CD4-positive, alpha-beta memory T cell (primary cell): ENCODE results near the gene ADAMTSL3. TPM values are rescaled to one million over a fixed set of nuclear protein-coding genes. Genes with fewer than 3 reads are reported as not detected.

Experiments used
- CTCF ChIA-PET: fragments of 350-600 bp; sonication (Branson Sonifier 250); formaldehyde crosslinking; loops from one replicate; lab custom pipeline; 2021; ENCODE audit warnings: inconsistent platforms; ENCODE audit not compliant: partially characterized antibody; lab: Charles Lee
- POLR2A ChIA-PET: fragments of 350-600 bp; sonication (Branson Sonifier 250); formaldehyde crosslinking; loops from one replicate; lab custom pipeline; 2021; ENCODE audit not compliant: partially characterized antibody; lab: Charles Lee
- DNase-seq, 5 donors: peaks; one replicate each; pipeline versions ENCODE4 v3.0.0 to v3.0.0-alpha.2; 2020 to 2022; ENCODE audit warnings: mixed read lengths in 1 of 5
- H3K27ac ChIP-seq: one replicate; pipeline ENCODE4 v1.7.0; 2013; ENCODE audit warnings: low read depth, low read length
- H3K27me3 ChIP-seq: 2 replicates; pipeline ENCODE4 v1.7.0; 2013; ENCODE audit warnings: mild to moderate bottlenecking, low read length, moderate library complexity; ENCODE audit not compliant: insufficient read depth
- H3K36me3 ChIP-seq: 2 replicates; pipeline ENCODE4 v1.7.0; 2013; ENCODE audit warnings: mild to moderate bottlenecking, low read length, moderate library complexity; ENCODE audit not compliant: insufficient read depth
- H3K4me1 ChIP-seq: 2 replicates; pipeline ENCODE4 v1.7.0; 2013; ENCODE audit warnings: mild to moderate bottlenecking, low read length, moderate library complexity; ENCODE audit not compliant: insufficient read depth
- H3K4me3 ChIP-seq, 2 donors: one replicate each; pipeline ENCODE4 v1.7.0; 2013; ENCODE audit warnings: low read length in 2 of 2, mild to moderate bottlenecking in 1 of 2
- H3K9me3 ChIP-seq, 2 donors: one replicate each; pipeline ENCODE4 v1.7.0; 2013; ENCODE audit warnings: low read length in 2 of 2, control low read depth in 1 of 2; ENCODE audit not compliant: control insufficient read depth in 1 of 2
- H3K27ac Mint-ChIP-seq, 7 donors: one replicate each; pipeline ENCODE4 v1.8.0; 2020 to 2021; ENCODE audit warnings: mixed read lengths in 7 of 7, mild to moderate bottlenecking in 6 of 7, inconsistent platforms in 3 of 7, moderate library complexity in 3 of 7
- H3K27me3 Mint-ChIP-seq, 2 donors: one replicate each; pipeline ENCODE4 v1.8.0; 2020 to 2021; ENCODE audit warnings: mixed read lengths in 2 of 2
- H3K36me3 Mint-ChIP-seq, 2 donors: one replicate each; pipeline ENCODE4 v1.8.0; 2020 to 2021; ENCODE audit warnings: mixed read lengths in 2 of 2, inconsistent platforms in 1 of 2, mild to moderate bottlenecking in 1 of 2
- H3K4me1 Mint-ChIP-seq, 4 donors: one replicate each; pipeline ENCODE4 v1.8.0; 2020 to 2021; ENCODE audit warnings: mixed read lengths in 4 of 4, mild to moderate bottlenecking in 1 of 4
- H3K4me3 Mint-ChIP-seq, 8 donors: one replicate each; pipeline ENCODE4 v1.8.0; 2020 to 2021; ENCODE audit warnings: mixed read lengths in 8 of 8, mild to moderate bottlenecking in 7 of 8, moderate library complexity in 6 of 8, inconsistent platforms in 3 of 8
- H3K9me3 Mint-ChIP-seq, 8 donors: one replicate each; pipeline ENCODE4 v1.8.0; 2020 to 2021; ENCODE audit warnings: mixed read lengths in 8 of 8, mild to moderate bottlenecking in 5 of 8, inconsistent platforms in 3 of 8, moderate library complexity in 1 of 8
- intact Hi-C: fragments of 100-400 bp; cut with micrococcal nuclease; formaldehyde crosslinking; loops from one replicate; pipeline ENCODE4 v1.15.1; 2023
- polyA plus RNA-seq, 2 donors: library from polyadenylated mRNA; unstranded; fragments of 300-500 nt; fragmentation: Illumina TruSeq; gene quantifications; one replicate each; pipeline ENCODE4 v1.2.3, GENCODE V29; 2021
- total RNA-seq, 2 experiments: library from RNA; stranded (reverse); gene quantifications; one replicate each; pipeline ENCODE4 v1.2.3, GENCODE V29; 2021

ADAMTSL3 gene
- total and polyA plus RNA-seq, 4 experiments from 2014 or later: not detected

DNA sequence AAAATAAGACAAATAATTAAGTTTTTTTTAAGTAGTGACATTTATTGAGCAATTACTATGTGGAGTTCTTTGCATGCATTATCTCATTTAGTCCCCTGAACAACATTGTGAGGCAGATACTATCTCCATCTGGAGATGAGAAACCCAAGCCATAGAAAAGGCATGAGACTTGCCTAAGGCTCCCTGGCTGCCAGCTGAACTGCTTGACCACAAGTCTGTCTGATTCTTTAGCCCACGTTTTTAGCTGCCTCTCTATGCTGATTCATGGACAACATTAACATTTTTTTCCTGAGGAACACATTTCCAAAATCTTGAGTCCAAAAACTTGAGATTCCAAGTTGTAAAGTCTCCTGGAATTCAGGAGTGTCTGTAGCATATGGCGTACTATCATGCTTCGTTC lies 318.1 kb downstream of the ADAMTSL3 start:
- Mint-ChIP-seq H3K4me1 (no peaks in the 10 kb centered on the region), H3K9me3 (peaks cover 3 to 15% (median 9%) of the 10 kb centered on the region in 8 donors), H3K36me3 (no peaks in the 10 kb centered on the region), H3K27ac (no peak overlapping the region), H3K27me3 (peaks cover 0 to 12% of the 10 kb centered on the region in 2 donors), H3K4me3 (no peak overlapping the region)
- intact Hi-C loops: no loop called here
- H3K36me3 ChIP-seq: no peaks in the 10 kb centered on the region
- POLR2A ChIA-PET: no interaction called here
- no peak overlapping the region for H3K4me3 ChIP-seq
- CTCF ChIA-PET: no interaction called here
- no peaks in the 10 kb centered on the region for H3K27me3 ChIP-seq
- no peaks in the 10 kb centered on the region for H3K4me1 ChIP-seq
- no peak for DNase-seq
- H3K9me3 ChIP-seq: no peaks in the 10 kb centered on the region
- no peak overlapping the region for H3K27ac ChIP-seq

DNA sequence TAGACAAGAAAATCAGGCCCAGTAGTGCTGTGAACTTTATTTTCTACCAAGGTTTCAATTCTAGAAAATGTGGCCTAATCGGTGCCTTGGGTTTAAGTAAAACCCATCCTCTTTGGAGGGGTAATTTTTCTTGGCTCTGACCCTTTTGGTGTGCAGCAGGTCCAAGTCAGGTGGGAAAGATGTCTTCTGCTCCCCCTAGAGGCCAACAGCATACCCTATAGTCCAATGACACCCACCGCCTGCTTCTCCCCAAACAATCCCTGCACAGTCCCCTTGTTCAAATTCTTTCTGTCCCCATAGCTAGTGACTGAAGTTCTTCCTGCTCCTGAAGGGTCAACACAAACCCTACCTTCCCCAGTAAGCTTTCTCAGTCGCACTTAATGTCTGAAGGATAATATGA lies 319.9 kb downstream of the ADAMTSL3 start:
- Histone ChIP-seq H3K27ac (no peak overlapping the region), H3K4me1 (no peaks in the 10 kb centered on the region), H3K9me3 (no peaks in the 10 kb centered on the region), H3K4me3 (no peak overlapping the region), H3K36me3 (no peaks in the 10 kb centered on the region), H3K27me3 (no peaks in the 10 kb centered on the region)
- Mint-ChIP-seq H3K4me1 (no peaks in the 10 kb centered on the region), H3K36me3 (no peaks in the 10 kb centered on the region), H3K9me3 (peaks cover 0 to 9% (median 3%) of the 10 kb centered on the region in 8 donors), H3K27me3 (peaks cover 0 to 12% of the 10 kb centered on the region in 2 donors), H3K27ac (no peak overlapping the region), H3K4me3 (no peak overlapping the region)
- no peak for DNase-seq
- POLR2A ChIA-PET: no interaction called here
- CTCF ChIA-PET: no interaction called here
- intact Hi-C loops: no loop called here

DNA sequence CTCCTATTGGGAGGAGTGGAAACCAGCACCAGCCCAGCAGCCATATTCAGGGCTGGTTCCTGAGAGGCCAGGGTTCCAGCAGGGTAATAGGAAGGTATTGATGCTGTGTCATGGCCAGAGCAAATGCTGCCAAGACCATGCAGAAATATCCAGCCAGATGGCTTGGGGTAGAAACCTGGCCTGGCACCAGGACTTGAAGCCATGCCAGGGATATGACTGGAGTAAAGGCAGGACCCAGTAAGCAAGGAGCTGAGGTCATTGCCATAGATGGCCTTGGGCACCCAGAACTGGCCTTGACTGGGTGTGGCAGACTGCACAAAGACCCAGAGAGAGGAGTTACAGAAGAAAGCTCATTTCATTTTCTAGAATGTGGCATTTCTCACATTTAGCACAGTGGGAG lies 324.1 kb downstream of the ADAMTSL3 start:
- no peaks in the 10 kb centered on the region for H3K9me3 ChIP-seq
- H3K4me1 ChIP-seq: no peaks in the 10 kb centered on the region
- H3K4me3 ChIP-seq: no peak overlapping the region
- Mint-ChIP-seq H3K27ac (no peak overlapping the region), H3K4me1 (no peaks in the 10 kb centered on the region), H3K9me3 (peaks cover 0 to 8% (median 4%) of the 10 kb centered on the region in 8 donors), H3K27me3 (peaks cover 0 to 12% of the 10 kb centered on the region in 2 donors), H3K36me3 (no peaks in the 10 kb centered on the region), H3K4me3 (no peak overlapping the region)
- H3K36me3 ChIP-seq: no peaks in the 10 kb centered on the region
- CTCF ChIA-PET: no interaction called here
- no peaks in the 10 kb centered on the region for H3K27me3 ChIP-seq
- no peak overlapping the region for H3K27ac ChIP-seq
- no peak for DNase-seq
- POLR2A ChIA-PET: no interaction called here
- intact Hi-C loops: no loop called here

DNA sequence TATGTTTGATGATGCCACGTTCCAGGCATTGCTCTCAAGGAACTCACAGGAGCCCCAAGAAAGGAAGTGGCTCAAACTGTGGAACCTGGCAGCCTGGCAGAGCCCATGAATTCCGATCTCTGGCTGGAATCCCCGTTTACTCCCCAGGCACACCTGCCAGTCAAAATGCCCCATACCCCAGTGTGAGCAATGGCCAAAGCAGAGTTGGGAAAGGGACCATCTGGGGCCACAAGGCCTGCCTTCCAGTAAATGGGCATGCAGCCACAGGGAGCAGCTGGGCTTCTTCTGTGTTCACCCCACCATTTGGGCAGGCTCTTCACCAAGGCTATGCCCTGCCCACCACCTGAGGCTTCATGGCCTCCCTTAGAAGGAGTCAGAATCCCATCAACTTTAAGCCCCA lies 324.7 kb downstream of the ADAMTSL3 start:
- Mint-ChIP-seq H3K4me3 (no peak overlapping the region), H3K9me3 (peaks cover 0 to 8% (median 4%) of the 10 kb centered on the region in 8 donors), H3K36me3 (no peaks in the 10 kb centered on the region), H3K4me1 (no peaks in the 10 kb centered on the region), H3K27me3 (peaks cover 0 to 12% of the 10 kb centered on the region in 2 donors), H3K27ac (no peak overlapping the region)
- intact Hi-C loops: no loop called here
- H3K9me3 ChIP-seq: no peaks in the 10 kb centered on the region
- no peak for DNase-seq
- no peaks in the 10 kb centered on the region for H3K4me1 ChIP-seq
- ChIA-PET CTCF (no interaction called here), POLR2A (no interaction called here)
- no peak overlapping the region for H3K27ac ChIP-seq
- no peaks in the 10 kb centered on the region for H3K36me3 ChIP-seq
- H3K27me3 ChIP-seq: no peaks in the 10 kb centered on the region
- no peak overlapping the region for H3K4me3 ChIP-seq

DNA sequence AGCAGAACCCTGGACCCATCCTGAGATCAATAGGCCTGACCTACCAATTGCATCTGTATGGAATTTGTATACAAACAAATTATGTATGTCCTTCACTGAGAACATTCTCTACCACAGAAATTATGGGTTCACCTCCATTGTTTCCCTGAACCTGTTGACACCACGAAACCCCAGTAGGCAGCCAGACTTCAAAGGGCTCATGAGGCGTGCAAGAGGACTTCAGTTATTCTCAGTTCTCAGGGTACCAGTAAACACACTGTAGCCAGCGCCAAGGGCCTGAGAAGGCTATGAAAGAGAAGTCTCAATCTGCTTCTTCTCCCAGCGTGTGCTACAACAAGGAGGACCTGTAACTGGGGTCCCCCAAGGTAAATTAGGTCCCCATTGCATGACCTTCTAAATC lies 326.7 kb downstream of the ADAMTSL3 start:
- H3K4me1 ChIP-seq: no peaks in the 10 kb centered on the region

DNA sequence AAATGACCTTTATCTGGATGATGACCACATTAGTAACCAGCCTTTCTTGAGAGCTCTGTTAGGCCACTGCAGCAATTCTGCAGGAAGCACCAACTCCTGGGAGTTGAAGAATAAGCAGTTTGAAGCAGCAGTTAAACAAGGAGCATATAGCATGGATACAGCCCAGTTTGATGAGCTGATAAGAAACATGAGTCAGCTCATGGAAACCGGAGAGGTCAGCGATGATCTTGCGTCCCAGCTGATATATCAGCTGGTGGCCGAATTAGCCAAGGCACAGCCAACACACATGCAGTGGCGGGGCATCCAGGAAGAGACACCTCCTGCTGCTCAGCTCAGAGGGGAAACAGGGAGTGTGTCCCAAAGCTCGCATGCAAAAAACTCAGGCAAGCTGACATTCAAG lies 328.8 kb downstream of the ADAMTSL3 start:
- POLR2A ChIA-PET: no interaction called here

More for the DNA sequence above, 326.7 kb downstream of the ADAMTSL3 start:
- H3K9me3 ChIP-seq: no peaks in the 10 kb centered on the region
- Mint-ChIP-seq H3K9me3 (peaks cover 0 to 8% (median 2%) of the 10 kb centered on the region in 8 donors), H3K36me3 (no peaks in the 10 kb centered on the region), H3K4me1 (no peaks in the 10 kb centered on the region), H3K27ac (no peak overlapping the region), H3K4me3 (no peak overlapping the region), H3K27me3 (peaks cover 0 to 5% of the 10 kb centered on the region in 2 donors)
- ChIA-PET POLR2A (no interaction called here), CTCF (no interaction called here)
- no peaks in the 10 kb centered on the region for H3K36me3 ChIP-seq
- H3K27ac ChIP-seq: no peak overlapping the region
- H3K4me3 ChIP-seq: no peak overlapping the region
- no peaks in the 10 kb centered on the region for H3K27me3 ChIP-seq
- intact Hi-C loops: no loop called here
- DNase-seq: no peak

DNA sequence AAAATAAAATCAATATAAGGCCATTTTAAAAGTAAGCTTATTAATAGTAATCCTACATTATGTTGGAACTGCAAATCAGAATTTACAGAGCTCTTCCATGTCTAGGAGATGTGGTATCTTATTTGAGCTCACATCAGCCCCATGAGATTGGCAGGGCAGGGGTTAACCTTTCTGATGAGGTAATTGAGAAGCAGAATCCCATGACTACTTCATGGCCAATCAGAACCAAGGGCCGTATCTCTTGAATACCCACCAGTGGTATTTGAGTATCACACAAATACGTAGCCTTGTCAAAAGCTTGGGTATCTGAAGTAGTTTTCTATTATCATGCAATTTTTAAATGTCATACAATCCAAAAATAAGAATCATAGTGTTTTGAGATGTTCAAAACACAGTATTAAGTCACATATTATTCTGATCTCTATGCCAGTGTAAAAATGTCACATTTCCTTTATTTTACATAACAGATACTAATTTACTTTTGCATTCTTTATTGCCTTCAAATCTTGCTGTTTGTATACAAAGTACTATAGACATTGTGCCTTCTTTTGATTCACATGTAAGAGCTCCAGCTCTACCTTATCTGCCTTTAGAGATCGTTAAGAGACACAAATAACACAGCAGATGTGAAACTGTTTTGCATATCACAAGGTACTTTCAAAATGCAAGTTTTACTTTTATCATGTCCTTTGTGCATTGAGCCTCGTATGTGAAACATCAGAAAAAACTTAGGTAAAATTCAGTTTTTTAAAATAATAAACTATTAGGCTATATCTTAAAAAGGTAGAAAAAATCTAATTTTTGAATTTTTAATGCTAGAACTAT lies 329.9 kb downstream of the ADAMTSL3 start:
- ChIA-PET POLR2A (no interaction called here), CTCF (no interaction called here)
- no peaks in the 10 kb centered on the region for H3K4me1 ChIP-seq
- no peaks in the 10 kb centered on the region for H3K9me3 ChIP-seq
- H3K27ac ChIP-seq: no peak overlapping the region
- no peaks in the 10 kb centered on the region for H3K4me1 Mint-ChIP-seq
- no peak overlapping the region for H3K4me3 ChIP-seq
- no peak overlapping the region for H3K4me3 Mint-ChIP-seq
- no peaks in the 10 kb centered on the region for H3K36me3 ChIP-seq
- DNase-seq: no peak
- H3K9me3 Mint-ChIP-seq: peaks cover 0 to 2% (median 0%) of the 10 kb centered on the region in 8 donors
- no peaks in the 10 kb centered on the region for H3K36me3 Mint-ChIP-seq
- H3K27ac Mint-ChIP-seq: peak overlapping the region in 1 of 7 donors; percentile 0
- peaks cover 0 to 1% of the 10 kb centered on the region in 2 donors for H3K27me3 Mint-ChIP-seq
- intact Hi-C loops: no loop called here
- no peaks in the 10 kb centered on the region for H3K27me3 ChIP-seq

More for the DNA sequence above, 328.8 kb downstream of the ADAMTSL3 start:
- Mint-ChIP-seq H3K36me3 (no peaks in the 10 kb centered on the region), H3K4me1 (no peaks in the 10 kb centered on the region), H3K4me3 (no peak overlapping the region), H3K27me3 (peaks cover 0 to 1% of the 10 kb centered on the region in 2 donors), H3K9me3 (peaks cover 0 to 2% (median 0%) of the 10 kb centered on the region in 8 donors), H3K27ac (no peak overlapping the region)
- H3K27ac ChIP-seq: no peak overlapping the region
- no peaks in the 10 kb centered on the region for H3K4me1 ChIP-seq
- H3K27me3 ChIP-seq: no peaks in the 10 kb centered on the region
- no peaks in the 10 kb centered on the region for H3K9me3 ChIP-seq
- no peaks in the 10 kb centered on the region for H3K36me3 ChIP-seq
- intact Hi-C loops: no loop called here
- no peak for DNase-seq
- CTCF ChIA-PET: no interaction called here
- no peak overlapping the region for H3K4me3 ChIP-seq
